ENCODE data around the gene LEFTY1. TPM values are rescaled to one million over a fixed set of nuclear protein-coding genes. Genes with fewer than 3 reads are reported as not detected.

The LEFTY1 gene
- total and polyA plus RNA-seq, 2 donors (not counting 3 experiments of a cell fraction or from before 2014, with no cell fraction given): not detected

DNA sequence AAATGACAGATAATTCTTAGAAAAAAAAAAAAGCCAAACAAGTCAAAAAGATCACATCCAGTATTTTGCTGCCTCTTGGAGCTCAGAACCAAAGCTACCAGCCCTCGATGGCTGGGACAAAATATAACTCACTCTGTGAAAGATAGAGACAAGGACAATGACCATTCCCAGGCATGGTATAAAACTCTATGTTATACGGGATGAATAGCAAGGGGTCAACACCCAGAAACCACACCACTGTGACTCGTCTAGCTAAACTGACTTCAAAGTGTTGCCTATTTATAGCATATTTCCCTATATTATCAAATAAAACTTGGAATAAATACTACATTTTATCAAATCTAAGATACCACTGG is 16.9 kb downstream of the LEFTY1 start:
- TF ChIP-seq, protein P1, sequence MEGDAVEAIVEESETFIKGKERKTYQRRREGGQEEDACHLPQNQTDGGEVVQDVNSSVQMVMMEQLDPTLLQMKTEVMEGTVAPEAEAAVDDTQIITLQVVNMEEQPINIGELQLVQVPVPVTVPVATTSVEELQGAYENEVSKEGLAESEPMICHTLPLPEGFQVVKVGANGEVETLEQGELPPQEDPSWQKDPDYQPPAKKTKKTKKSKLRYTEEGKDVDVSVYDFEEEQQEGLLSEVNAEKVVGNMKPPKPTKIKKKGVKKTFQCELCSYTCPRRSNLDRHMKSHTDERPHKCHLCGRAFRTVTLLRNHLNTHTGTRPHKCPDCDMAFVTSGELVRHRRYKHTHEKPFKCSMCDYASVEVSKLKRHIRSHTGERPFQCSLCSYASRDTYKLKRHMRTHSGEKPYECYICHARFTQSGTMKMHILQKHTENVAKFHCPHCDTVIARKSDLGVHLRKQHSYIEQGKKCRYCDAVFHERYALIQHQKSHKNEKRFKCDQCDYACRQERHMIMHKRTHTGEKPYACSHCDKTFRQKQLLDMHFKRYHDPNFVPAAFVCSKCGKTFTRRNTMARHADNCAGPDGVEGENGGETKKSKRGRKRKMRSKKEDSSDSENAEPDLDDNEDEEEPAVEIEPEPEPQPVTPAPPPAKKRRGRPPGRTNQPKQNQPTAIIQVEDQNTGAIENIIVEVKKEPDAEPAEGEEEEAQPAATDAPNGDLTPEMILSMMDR (IDR thresholded peaks at IDR 0.05; ENCODE audit: extremely low read depth in 1 of 2, insufficient read depth in 1 of 2, low read depth in 1 of 2, low read length in 2 of 2): no peak
- TF ChIP-seq POLR2A (IDR thresholded peaks at IDR 0.05; ENCODE audit: low read depth, low read length) (no peak), EZH2 (IDR thresholded peaks at IDR 0.05; ENCODE audit: borderline replicate concordance, low read depth, low read length, severe bottlenecking) (no peak), FOS (IDR thresholded peaks at IDR 0.05; ENCODE audit: borderline replicate concordance, insufficient read depth, low read length) (no peak)
- TF ChIP-seq, protein P2, sequence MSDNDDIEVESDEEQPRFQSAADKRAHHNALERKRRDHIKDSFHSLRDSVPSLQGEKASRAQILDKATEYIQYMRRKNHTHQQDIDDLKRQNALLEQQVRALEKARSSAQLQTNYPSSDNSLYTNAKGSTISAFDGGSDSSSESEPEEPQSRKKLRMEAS (IDR thresholded peaks at IDR 0.05; ENCODE audit: insufficient read depth, insufficient read length): no peak
- H3K9me3 ChIP-seq (replicated peaks; ENCODE audit: control insufficient read depth, insufficient read depth, low read length): no peaks in the 10 kb centered on the region
- H3K9me1 ChIP-seq (replicated peaks; ENCODE audit: control insufficient read depth, extremely low read depth, insufficient read depth, low read length): no peaks in the 10 kb centered on the region
- H3K79me2 ChIP-seq (ENCODE audit: control insufficient read depth, insufficient read depth, low read length): no peaks in the 10 kb centered on the region
- dilution Hi-C loops (cut with MboI; ENCODE audit: extremely low pct_ligation_motif_present, low sequenced_read_pairs) (no loop called here), intact Hi-C loops (cut with micrococcal nuclease) (no loop called here)
- H3K27ac ChIP-seq (ENCODE audit: insufficient read depth, low read depth, low read length): no peak overlapping the region
- no TSS peak for BruUV-seq (replicated peaks)
- FAIRE-seq (no peak), DNase-seq (ENCODE audit: low read depth, low spot score) (no peak)
- no peaks in the 10 kb centered on the region for H4K20me1 ChIP-seq (replicated peaks; ENCODE audit: control insufficient read depth, extremely low read depth, insufficient read depth, low read length)
- H3K4me2 ChIP-seq (ENCODE audit: insufficient read depth, low read length): no peak overlapping the region
- peaks cover 1 to 5% of the 10 kb centered on the region in 2 experiments for H3K36me3 ChIP-seq (ENCODE audit: control insufficient read depth in 2 of 2, extremely low read depth in 1 of 2, insufficient read depth in 2 of 2, low read length in 2 of 2)
- ChIA-PET POLR2A (no interaction called here), CTCF (interaction anchor here (1.0 to 2.0 kb wide), 4 partner anchors 17 to 311 kb away, joined by 3 to 5 read pairs (median 4); partner anchors contain the start of genes LEFTY1 and SRP9)
- no peak overlapping the region for H3K4me3 ChIP-seq (replicated peaks in 1 of 3; ENCODE audit: insufficient read depth in 1 of 3, low read depth in 1 of 3, low read length in 3 of 3)
- no peaks in the 10 kb centered on the region for H3K27me3 ChIP-seq (ENCODE audit: control insufficient read depth in 2 of 2, insufficient read depth in 2 of 2, low read length in 2 of 2)
- H3K9ac ChIP-seq (replicated peaks; ENCODE audit: extremely low read depth, insufficient read depth, low read length): no peak overlapping the region
- no peaks in the 10 kb centered on the region for H3K4me1 ChIP-seq (ENCODE audit: control insufficient read depth, extremely low read depth, insufficient read depth, low read length)
- no peak overlapping the region for H2AFZ ChIP-seq (ENCODE audit: low read depth, low read length)
